ENCODE results near the gene DNAJC1.

Gene DNAJC1

GRCh38 chr10:21722209-21722608, 281.3 kb downstream of the DNAJC1 start:
- Histone ChIP-seq H4K91ac (ENCODE audit: low read length) (no peak overlapping the region), H3K4me2 (ENCODE audit: low read length, poor library complexity, severe bottlenecking) (no peak overlapping the region), H3K23ac (ENCODE audit: low read length in 2 of 2) (no peak overlapping the region), H4K8ac (ENCODE audit: low read length) (no peak overlapping the region), H2AK5ac (ENCODE audit: low read length, severe bottlenecking) (no peak overlapping the region), H3K14ac (ENCODE audit: low read length in 2 of 2) (no peak overlapping the region), H3K9me3 (ENCODE audit: control insufficient read depth, low read length) (no peaks in the 10 kb centered on the region), H2BK12ac (ENCODE audit: low read length in 2 of 2) (no peak overlapping the region), H3K18ac (ENCODE audit: low read depth in 1 of 2, low read length in 2 of 2) (no peak overlapping the region), H3K4me3 (ENCODE audit: insufficient read depth in 1 of 2, low read depth in 1 of 2, low read length in 2 of 2) (no peak overlapping the region), H2BK15ac (ENCODE audit: low read depth, poor library complexity, severe bottlenecking) (no peak overlapping the region), H2BK120ac (ENCODE audit: low read depth, low read length) (no peak overlapping the region), H3K4me1 (ENCODE audit: control insufficient read depth, insufficient read depth, low read depth, low read length) (peaks cover 4% of the 10 kb centered on the region), H2AFZ (ENCODE audit: low read depth, low read length) (no peak overlapping the region), H3K27me3 (ENCODE audit: control insufficient read depth in 1 of 2, insufficient read depth in 1 of 2, low read length in 2 of 2) (no peaks in the 10 kb centered on the region), H3K9ac (ENCODE audit: low read length) (no peak overlapping the region), H3K79me1 (replicated peaks; ENCODE audit: low read length, poor library complexity, severe bottlenecking) (peaks cover 2% of the 10 kb centered on the region), H3K27ac (ENCODE audit: low read length, poor library complexity, severe bottlenecking) (no peak overlapping the region), H3K4ac (ENCODE audit: low read depth in 1 of 2, low read length in 2 of 2) (no peak overlapping the region), H3K36me3 (ENCODE audit: control insufficient read depth in 1 of 2, insufficient read depth in 2 of 2, low read depth in 1 of 2, low read length in 2 of 2) (peaks cover 0 to 39% of the 10 kb centered on the region in 2 experiments), H2BK5ac (ENCODE audit: low read depth, low read length, poor library complexity, severe bottlenecking) (no peak overlapping the region)
- DNase-seq: no peak
- WGBS: no CpG with 5 or more reads among the region's 2 CpGs

GRCh38 chr10:21721000-21721665, 282.4 kb downstream of the DNAJC1 start:
- Histone ChIP-seq H3K9me3 (ENCODE audit: control insufficient read depth, low read length) (no peaks in the 10 kb centered on the region), H3K14ac (ENCODE audit: low read length in 2 of 2) (no peak overlapping the region), H3K27ac (ENCODE audit: low read length, poor library complexity, severe bottlenecking) (no peak overlapping the region), H3K4me2 (ENCODE audit: low read length, poor library complexity, severe bottlenecking) (no peak overlapping the region), H3K4me1 (ENCODE audit: control insufficient read depth, insufficient read depth, low read depth, low read length) (peaks cover 4% of the 10 kb centered on the region), H3K4me3 (ENCODE audit: insufficient read depth in 1 of 2, low read depth in 1 of 2, low read length in 2 of 2) (no peak overlapping the region), H3K23ac (ENCODE audit: low read length in 2 of 2) (no peak overlapping the region), H4K91ac (ENCODE audit: low read length) (no peak overlapping the region), H3K18ac (ENCODE audit: low read depth in 1 of 2, low read length in 2 of 2) (no peak overlapping the region), H3K4ac (ENCODE audit: low read depth in 1 of 2, low read length in 2 of 2) (no peak overlapping the region), H4K8ac (ENCODE audit: low read length) (no peak overlapping the region), H2BK5ac (ENCODE audit: low read depth, low read length, poor library complexity, severe bottlenecking) (no peak overlapping the region), H3K9ac (ENCODE audit: low read length) (no peak overlapping the region), H2BK120ac (ENCODE audit: low read depth, low read length) (no peak overlapping the region), H2BK12ac (ENCODE audit: low read length in 2 of 2) (no peak overlapping the region), H2AK5ac (ENCODE audit: low read length, severe bottlenecking) (no peak overlapping the region), H2AFZ (ENCODE audit: low read depth, low read length) (no peak overlapping the region), H2BK15ac (ENCODE audit: low read depth, poor library complexity, severe bottlenecking) (no peak overlapping the region), H3K27me3 (ENCODE audit: control insufficient read depth in 1 of 2, insufficient read depth in 1 of 2, low read length in 2 of 2) (no peaks in the 10 kb centered on the region), H3K79me1 (replicated peaks; ENCODE audit: low read length, poor library complexity, severe bottlenecking) (peaks cover 2% of the 10 kb centered on the region), H3K36me3 (ENCODE audit: control insufficient read depth in 1 of 2, insufficient read depth in 2 of 2, low read depth in 1 of 2, low read length in 2 of 2) (peaks cover 0 to 39% of the 10 kb centered on the region in 2 experiments)
- 69% methylated on average over 6 of the region's 6 CpGs for WGBS
- peak; percentile 50 for DNase-seq

DNA sequence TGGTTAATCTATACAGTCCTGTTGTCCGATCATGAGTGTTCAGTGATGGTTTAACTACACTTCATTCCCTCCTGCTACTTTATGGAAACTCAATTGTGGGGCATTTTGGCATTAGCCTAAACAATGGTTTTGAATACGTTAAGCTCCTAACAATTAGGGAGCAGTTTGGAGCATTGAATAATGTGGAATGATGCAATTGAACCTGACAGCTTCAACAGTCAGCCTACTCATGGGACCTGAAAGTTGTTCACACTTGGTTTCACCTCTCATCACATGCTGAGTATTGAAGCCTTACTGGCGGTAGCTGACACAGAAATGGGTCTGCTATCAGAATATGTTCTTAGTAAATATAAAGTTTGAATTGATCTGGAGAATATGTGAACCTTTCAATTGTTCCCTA, 283.4 kb downstream of the DNAJC1 start:
- Histone ChIP-seq H4K8ac (ENCODE audit: low read length) (no peak overlapping the region), H2AFZ (ENCODE audit: low read depth, low read length) (no peak overlapping the region), H2BK15ac (ENCODE audit: low read depth, poor library complexity, severe bottlenecking) (no peak overlapping the region), H4K91ac (ENCODE audit: low read length) (no peak overlapping the region), H3K27me3 (ENCODE audit: control insufficient read depth in 1 of 2, insufficient read depth in 1 of 2, low read length in 2 of 2) (no peaks in the 10 kb centered on the region), H3K4me2 (ENCODE audit: low read length, poor library complexity, severe bottlenecking) (no peak overlapping the region), H2BK5ac (ENCODE audit: low read depth, low read length, poor library complexity, severe bottlenecking) (no peak overlapping the region), H3K4me3 (ENCODE audit: insufficient read depth in 1 of 2, low read depth in 1 of 2, low read length in 2 of 2) (no peak overlapping the region), H3K4me1 (ENCODE audit: control insufficient read depth, insufficient read depth, low read depth, low read length) (no peaks in the 10 kb centered on the region), H3K36me3 (ENCODE audit: control insufficient read depth in 1 of 2, insufficient read depth in 2 of 2, low read depth in 1 of 2, low read length in 2 of 2) (peaks cover 0 to 49% of the 10 kb centered on the region in 2 experiments), H2AK5ac (ENCODE audit: low read length, severe bottlenecking) (no peak overlapping the region), H2BK120ac (ENCODE audit: low read depth, low read length) (no peak overlapping the region), H3K14ac (ENCODE audit: low read length in 2 of 2) (no peak overlapping the region), H2BK12ac (ENCODE audit: low read length in 2 of 2) (no peak overlapping the region), H3K4ac (ENCODE audit: low read depth in 1 of 2, low read length in 2 of 2) (no peak overlapping the region), H3K9ac (ENCODE audit: low read length) (no peak overlapping the region), H3K79me1 (replicated peaks; ENCODE audit: low read length, poor library complexity, severe bottlenecking) (peaks cover 2% of the 10 kb centered on the region), H3K23ac (ENCODE audit: low read length in 2 of 2) (no peak overlapping the region), H3K18ac (ENCODE audit: low read depth in 1 of 2, low read length in 2 of 2) (no peak overlapping the region), H3K9me3 (ENCODE audit: control insufficient read depth, low read length) (no peaks in the 10 kb centered on the region), H3K27ac (ENCODE audit: low read length, poor library complexity, severe bottlenecking) (no peak overlapping the region)
- WGBS: 90% methylated on average over 3 of the region's 3 CpGs
- DNase-seq: no peak

GRCh38 chr10:21719502-21719901, 284.0 kb downstream of the DNAJC1 start:
- H3K79me1 ChIP-seq (replicated peaks; ENCODE audit: low read length, poor library complexity, severe bottlenecking): peaks cover 2% of the 10 kb centered on the region
- no peak overlapping the region for H3K4ac ChIP-seq (ENCODE audit: low read depth in 1 of 2, low read length in 2 of 2)
- no peak overlapping the region for H3K18ac ChIP-seq (ENCODE audit: low read depth in 1 of 2, low read length in 2 of 2)
- no peaks in the 10 kb centered on the region for H3K9me3 ChIP-seq (ENCODE audit: control insufficient read depth, low read length)
- no peak overlapping the region for H3K27ac ChIP-seq (ENCODE audit: low read length, poor library complexity, severe bottlenecking)
- H3K23ac ChIP-seq (ENCODE audit: low read length in 2 of 2): no peak overlapping the region
- H2BK15ac ChIP-seq (ENCODE audit: low read depth, poor library complexity, severe bottlenecking): no peak overlapping the region
- WGBS: 94% methylated on average over 1 of the region's 1 CpG
- no peak overlapping the region for H2AK5ac ChIP-seq (ENCODE audit: low read length, severe bottlenecking)
- no peak overlapping the region for H4K8ac ChIP-seq (ENCODE audit: low read length)
- H2BK120ac ChIP-seq (ENCODE audit: low read depth, low read length): no peak overlapping the region
- DNase-seq: no peak
- no peak overlapping the region for H2BK12ac ChIP-seq (ENCODE audit: low read length in 2 of 2)
- peaks cover under 1 to 55% of the 10 kb centered on the region in 2 experiments for H3K36me3 ChIP-seq (ENCODE audit: control insufficient read depth in 1 of 2, insufficient read depth in 2 of 2, low read depth in 1 of 2, low read length in 2 of 2)
- no peaks in the 10 kb centered on the region for H3K4me1 ChIP-seq (ENCODE audit: control insufficient read depth, insufficient read depth, low read depth, low read length)
- H2BK5ac ChIP-seq (ENCODE audit: low read depth, low read length, poor library complexity, severe bottlenecking): no peak overlapping the region
- no peak overlapping the region for H3K9ac ChIP-seq (ENCODE audit: low read length)
- no peak overlapping the region for H3K4me2 ChIP-seq (ENCODE audit: low read length, poor library complexity, severe bottlenecking)
- H2AFZ ChIP-seq (ENCODE audit: low read depth, low read length): no peak overlapping the region
- no peaks in the 10 kb centered on the region for H3K27me3 ChIP-seq (ENCODE audit: control insufficient read depth in 1 of 2, insufficient read depth in 1 of 2, low read length in 2 of 2)
- H3K14ac ChIP-seq (ENCODE audit: low read length in 2 of 2): no peak overlapping the region
- H4K91ac ChIP-seq (ENCODE audit: low read length): no peak overlapping the region
- no peak overlapping the region for H3K4me3 ChIP-seq (ENCODE audit: insufficient read depth in 1 of 2, low read depth in 1 of 2, low read length in 2 of 2)
